ENCODE results near the gene WDR62.

WDR62 gene

DNA sequence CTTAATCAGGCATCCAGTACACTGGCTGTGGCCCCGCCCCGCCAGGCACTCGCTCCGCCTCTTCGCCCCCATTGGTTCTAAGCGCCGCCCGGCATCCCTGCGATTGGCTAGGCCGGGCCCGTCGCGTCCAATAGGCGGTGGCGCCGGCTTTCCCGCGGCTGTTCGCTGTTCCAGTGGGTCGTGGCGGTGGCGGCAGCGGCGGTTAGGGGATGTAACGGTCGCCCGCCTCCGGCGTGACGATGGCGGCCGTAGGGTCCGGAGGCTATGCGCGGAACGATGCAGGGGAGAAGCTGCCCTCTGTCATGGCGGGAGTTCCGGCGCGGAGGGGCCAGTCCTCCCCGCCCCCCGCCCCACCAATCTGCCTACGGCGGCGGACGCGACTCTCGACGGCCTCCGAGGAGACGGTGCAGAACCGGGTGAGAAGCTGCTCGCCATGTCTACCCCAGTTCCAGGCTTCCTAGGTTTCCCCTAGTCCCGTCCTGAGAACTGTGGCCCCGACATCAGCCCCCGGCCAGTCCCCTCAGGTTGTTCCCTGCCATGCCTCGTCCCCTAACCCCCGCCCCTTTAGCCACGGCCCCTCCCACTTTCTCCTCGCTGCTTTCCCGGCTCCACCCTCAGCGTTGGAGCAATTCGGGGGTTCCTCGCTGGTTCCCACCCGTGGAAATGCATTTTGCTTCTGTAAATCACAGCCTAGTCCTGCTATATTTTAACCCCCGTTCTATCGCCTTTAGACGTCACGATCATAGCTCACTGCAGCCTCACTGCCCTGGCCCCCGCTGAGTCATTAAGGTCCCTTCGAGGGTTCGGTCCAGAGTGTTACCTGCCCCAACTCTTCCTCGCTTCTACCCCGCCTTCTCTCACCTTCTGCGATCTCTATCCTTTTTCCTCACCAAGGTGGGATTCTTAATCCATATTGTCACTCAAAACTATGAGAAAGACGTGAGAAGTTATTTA lies at the start of gene WDR62:
WDR62 (plus strand) TSS at position 165 of the 954 bp plus-strand sequence; CDS start at position 240, 75 bp downstream.
- peak in 1 of 2 donors; percentile 45 for DNase-seq

DNA sequence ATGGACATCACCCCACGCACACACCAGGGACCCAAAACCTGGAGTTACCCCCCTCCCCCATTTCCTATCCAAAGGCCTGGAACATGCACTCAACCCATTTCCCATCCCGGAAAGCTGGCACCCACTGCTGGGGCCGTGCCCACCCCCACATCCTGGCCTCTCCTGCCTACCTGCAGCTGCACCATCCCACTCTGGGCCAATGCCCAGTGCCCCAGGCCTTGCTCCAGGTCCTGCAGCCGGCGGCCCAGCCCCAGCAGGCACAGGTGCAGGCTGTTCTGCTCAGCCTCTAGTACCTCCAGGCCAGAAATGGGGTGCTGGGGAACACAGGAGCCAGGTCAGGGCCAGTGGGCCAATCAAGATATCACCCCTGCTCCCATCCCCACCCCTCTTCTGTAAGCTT lies 47.7 kb upstream of the WDR62 start:
- DNase-seq = no peak

DNA sequence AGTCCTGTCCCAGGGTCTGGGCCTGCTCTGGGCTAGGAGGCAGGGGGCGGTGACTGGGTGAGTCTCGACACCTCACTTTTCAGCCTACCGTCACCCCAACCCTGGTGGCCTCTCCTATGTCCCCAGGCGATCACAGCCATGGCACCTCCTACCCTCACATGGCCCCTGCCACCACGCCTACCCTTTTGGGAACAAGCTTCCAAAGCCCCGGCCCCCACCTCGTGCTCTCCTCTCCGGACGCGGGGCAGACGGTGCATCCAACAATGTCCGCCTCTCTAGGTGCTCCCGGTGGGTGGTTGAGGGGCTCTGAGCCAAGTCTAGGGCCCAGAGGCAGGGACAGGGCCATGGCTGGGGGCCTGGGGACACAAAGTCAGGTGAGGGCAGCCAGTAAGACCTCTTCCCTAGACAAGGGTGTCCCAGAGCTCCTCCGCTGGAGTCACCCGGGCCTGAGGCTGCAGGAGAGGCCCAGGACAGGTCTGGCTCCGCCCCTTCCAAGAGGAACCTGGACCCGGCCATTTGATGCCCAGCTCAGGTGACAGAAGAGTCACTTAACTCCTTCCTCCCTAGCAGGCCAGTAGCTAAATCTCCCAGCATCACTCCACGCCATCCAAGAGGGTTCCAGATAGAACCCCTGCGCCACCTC lies 46.2 kb upstream of the WDR62 start, which contains the start of gene SYNE4:
SYNE4 (minus strand) TSS at position 478 of the 643 bp plus-strand sequence; CDS start at position 346, 132 bp downstream.
- no peak for DNase-seq

DNA sequence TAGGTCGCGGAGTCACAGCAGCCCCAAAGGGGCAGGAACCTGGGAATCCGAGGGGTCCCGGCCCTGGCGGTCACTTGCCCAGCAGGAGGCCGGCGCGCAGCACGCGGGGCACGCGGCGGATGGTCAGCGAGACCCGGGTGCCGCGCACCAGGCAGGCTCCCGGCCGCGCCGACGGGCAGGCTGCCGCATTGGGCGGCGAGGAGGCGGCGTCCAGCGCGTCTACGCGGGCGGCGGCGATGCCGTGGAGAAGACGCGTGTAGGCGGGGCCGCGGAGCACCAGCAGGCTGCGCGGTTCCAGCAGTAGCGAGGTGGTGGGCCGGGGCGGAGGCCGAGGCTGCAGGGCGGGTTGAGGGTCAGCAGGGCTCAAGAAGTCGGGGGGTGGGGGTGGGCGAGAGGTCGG lies 45.5 kb upstream of the WDR62 start:
- peak; percentile 23 to 37 for DNase-seq

DNA sequence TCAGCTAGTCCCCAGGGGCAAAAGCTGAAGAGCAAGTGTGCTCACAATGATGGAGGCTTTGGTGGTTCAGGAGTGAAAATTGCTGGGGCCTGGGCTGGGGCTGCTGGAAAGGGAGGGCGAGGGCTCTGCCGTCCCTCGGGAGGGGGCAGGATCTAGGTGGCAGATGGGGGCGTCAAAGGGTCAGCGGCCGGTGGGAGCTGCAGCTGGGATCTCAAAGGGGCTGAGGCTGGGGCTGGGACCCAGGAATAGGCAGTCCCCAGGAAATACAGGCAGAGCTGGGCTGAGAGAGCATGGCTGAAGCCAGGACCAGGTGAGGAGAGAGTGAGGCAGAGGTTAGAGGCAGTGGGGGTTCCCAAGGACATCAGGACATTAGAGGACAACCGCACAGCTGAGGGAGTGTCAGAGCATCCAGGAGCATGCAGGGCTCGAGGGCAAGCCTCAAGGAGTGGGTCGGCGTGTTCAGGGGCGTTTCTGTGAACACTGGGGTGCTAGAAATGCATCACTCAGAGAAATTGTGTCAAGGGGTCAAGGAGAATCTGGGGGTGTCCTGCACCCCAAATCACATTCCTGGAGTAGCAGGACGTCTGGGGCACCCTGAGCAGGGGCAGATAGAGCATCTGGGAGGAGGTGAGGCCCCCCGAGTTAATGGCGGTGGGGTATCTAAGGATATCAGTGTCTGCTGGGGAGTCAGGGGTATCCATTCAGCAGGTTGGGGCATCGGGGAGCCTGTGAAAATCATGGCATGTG lies 44.9 kb upstream of the WDR62 start:
- no peak for DNase-seq

DNA sequence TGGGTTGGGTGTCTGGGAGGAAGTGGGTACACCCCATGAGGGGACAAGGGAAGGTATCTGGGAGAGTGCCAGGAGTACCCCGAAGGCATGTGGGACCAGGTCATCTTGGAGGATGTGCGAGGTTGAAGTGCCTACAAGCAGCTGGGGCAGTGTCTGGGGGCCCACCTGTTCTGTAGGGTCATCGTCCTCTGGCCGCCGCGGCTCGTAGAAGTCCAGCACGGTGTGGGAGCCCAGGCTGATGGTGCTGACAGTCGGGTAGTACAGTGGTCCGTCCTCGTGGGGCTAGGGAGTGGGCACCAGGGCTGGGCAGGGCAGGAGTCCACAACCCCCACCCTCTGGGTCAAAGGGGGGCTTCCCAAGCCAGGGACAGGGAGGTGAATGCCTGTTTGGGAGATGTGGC lies 44.3 kb upstream of the WDR62 start:
- DNase-seq = no peak

DNA sequence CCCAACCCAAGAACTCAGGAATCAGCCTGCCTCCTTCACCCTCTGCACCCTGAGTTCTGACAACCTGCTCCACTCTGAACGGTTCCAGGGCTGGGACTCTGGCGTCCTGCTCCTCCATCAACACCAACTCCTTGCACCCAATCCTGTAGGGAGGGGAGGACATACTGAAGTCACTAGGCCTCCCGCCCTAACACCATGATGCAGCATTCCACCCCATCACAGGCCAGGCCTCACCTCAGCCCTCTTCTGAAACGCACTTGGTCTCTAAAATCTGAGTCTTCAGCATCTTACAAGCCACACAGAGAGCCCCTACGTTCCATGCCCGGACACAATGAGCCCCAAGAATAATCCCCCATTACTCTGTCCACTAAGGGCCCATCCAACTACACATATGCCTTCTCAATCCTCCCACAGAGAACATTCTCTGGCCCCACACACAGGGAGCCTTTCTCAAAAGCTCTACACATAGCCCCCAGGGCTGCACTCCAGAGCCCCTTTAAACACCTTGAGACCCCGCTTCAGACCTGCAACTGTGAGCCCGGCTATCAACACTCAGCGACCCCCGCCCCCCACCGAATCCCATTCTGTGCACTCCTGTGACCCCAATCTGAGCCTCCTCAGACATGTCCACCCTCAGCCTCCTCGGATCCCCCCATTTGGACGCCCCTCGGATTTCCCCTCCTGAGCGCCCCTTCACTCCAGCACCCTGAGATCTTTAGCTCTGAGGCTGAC lies 41.3 kb upstream of the WDR62 start:
- DNase-seq = no peak

DNA sequence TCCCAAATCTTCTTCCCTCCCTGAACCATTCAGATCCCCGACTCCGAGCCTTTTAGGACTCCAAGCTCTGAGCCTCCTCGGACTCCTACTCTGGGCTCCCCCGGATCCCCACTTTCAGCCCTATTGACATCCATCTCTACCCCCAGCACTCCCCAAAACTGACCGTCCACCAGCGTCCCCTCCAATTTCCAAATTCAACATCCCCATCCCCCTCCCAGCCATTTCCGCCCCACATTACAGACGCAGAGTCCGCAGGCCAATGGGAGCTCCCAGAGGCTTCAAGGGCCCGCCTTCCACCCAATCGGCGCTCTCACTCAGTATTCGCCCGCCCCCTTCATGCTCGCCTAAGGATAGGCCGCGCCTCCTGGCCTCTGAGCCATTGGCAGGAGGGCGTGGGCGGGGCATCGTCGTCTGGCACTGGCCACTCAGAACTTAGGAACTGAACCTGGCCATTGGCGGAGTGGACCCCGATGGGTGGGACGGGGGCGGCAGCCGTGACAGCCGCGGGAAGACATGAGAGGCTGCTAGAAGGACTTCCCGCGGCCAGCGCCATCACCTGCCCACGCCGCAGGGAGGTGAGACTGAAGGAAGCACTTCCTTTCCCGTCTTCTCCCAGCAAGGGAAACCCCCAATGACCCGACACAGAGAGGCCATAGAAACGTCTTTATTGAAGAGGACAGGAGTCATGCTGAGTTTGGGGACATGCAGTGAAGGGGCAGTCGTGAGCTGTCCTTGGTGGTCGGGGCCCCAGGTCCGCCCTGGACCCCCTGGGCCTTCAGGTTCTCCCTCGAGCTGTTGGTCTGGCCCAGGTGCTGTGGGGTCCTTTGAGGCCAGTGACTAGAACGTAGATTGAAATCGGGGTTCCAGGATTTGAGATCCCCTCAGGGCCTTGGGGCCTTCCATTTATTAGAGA lies 40.4 kb upstream of the WDR62 start, which contains the start of gene ALKBH6:
ALKBH6 (minus strand) TSS at position 202 of the 913 bp plus-strand sequence. CDS start 816 bp downstream, outside the sequence.
- peak; percentile 99 for DNase-seq

DNA sequence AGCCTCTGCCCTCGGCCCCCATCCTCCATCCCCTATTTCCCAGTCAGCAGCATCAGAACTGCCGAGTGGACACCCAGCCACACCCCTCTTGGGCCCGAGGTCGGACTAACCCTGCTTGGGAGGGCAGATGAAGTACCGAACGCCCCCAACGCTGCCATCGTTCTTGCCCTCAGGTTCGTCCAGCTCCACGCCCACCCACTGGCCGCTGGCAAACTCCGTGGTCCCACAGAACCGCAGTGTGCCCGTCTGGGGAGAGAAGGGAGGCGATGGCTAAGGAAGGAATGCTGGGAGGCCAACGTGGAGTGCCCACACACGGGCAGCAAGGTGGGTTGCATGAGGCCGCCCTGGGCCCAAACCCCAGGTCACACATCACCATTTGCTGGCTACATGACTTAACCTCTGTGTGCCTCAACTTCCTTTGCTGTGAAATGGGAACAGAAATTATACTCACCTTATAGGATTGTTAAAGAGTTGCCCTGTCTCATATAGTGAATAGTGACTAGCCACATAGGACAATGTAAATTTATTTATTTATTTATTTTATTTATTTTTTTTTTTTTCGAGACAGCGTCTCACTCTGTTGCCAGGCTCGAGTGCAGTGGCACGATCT lies 35.5 kb upstream of the WDR62 start:
- DNase-seq = no peak

DNA sequence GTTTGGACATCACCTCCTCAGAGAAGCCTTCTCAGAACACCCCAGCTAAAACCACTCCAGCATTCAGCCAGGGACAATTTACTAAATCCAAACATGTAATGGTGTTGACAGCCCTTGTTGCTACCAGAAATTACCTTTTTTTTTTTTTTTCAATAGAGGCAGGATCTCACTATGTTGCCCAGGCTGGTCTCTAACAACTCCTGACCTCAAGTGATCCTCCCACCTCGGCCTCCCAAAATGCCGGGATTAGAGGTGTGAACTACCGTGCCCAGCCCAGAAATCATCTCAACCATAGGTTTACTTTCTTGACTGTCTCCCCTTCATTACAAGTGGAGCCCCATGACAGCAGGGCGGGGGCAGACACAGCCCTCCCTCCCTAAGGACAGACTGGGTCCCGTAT lies 31.3 kb upstream of the WDR62 start:
- no peak for DNase-seq

DNA sequence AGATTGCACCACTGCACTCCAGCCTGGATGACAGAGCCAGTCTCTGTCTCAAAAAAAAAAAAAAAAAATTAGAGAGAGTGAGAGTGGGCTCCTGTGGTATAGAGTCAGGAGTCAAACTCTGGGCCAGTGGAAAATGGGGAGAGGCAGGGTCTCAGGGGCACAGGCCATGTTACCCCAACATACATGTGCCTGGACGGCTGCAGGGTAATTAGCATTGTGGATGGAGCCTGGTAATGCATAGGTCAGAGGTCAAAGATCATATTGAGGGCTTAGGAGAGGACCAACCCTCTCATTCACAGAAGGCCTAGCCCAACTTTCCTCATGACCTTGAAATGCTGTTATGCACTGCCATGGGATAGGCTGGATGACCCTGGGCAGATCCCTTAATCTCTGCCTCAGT lies 29.2 kb upstream of the WDR62 start:
- no peak for DNase-seq

DNA sequence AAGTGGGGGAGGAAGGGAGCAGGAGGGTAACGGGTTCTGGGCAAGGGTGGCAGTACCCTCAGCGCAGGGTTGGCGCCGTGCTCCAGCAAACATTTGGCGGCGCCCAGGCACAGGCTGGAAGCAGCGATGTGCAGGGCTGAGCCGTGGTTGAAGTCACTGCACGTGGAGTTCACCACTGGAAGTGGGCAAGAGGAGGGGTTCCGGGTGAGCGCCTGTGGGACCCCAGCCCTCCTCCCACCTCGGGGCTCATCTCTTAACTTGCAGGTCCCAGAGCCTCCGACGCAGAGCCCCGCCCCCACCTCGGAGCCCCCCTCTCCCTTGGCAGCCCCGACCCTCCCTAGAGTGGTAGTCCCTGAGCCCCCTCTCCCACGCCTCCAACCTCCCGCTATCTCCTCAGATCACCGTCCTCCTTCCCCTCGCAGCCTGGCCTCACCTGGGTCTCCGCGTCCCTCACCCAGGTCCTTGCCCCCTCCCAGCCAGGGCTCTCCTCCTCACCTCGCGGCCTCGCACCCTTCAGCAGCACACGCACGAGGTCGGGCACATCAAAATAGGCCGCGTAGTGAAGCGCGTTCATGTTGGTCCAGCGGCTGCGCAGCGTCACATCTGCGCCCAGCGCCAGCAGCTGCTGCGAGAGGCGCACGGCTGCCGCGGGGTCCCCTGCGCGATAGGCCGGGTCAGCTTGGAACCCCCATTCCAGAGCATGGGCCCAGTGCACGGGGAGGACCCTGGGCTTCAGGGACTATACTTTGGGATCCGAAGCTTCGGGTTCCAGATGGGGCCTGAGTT lies 28.4 kb upstream of the WDR62 start:
- no peak for DNase-seq

DNA sequence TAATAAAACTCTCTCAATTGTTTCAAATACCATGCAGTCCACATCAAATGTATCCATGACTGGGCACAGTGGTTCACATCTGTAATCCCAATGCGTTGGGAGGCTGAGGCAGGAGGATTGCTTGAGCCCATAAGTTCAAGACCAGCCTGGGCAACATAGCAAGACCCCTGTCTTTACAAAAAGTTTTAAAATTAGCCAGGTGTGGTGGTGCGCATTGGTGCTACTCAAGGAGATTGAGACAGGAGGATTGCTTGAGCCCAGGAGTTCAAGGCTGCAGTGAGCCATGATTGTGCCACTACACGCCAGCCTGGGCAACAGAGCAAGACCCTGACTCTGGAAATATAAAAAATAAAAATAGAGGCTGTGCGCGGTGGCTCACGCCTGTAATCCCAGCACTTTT lies 27.0 kb upstream of the WDR62 start:
- DNase-seq = no peak

DNA sequence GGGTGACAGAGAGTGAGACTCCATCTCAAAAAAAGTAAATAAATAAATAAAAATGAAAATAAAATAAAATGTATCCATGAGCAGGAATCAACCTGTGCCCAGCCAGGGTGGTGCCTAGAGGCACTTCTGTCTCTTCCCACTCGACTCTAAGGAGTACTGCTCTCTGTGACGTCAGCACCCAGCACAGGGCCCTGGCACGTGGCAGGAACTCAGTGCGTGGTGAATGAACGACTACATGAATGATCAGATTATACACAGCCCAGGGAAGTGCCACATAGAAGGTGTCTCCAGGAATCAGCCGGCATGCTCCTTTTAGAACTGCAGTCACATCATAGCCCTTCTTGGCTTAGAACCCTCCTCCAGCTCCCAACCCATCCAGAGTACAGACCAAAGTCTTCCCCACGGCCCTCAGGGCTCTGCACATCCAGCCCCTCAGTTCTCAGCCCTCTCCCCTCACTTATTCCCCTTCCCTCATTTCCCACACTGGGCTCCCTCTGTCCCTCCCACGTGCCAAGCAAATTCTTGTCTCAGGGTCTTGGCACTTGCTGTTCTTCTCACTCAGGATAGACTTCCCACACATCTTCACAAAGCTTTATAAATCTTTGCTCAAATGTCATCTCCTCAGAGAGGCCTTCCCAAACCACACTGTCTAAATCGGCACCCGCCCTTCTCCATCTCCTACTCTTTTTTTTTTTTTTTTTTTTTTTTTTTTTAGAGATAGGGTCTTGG lies 26.2 kb upstream of the WDR62 start:
- DNase-seq = no peak

DNA sequence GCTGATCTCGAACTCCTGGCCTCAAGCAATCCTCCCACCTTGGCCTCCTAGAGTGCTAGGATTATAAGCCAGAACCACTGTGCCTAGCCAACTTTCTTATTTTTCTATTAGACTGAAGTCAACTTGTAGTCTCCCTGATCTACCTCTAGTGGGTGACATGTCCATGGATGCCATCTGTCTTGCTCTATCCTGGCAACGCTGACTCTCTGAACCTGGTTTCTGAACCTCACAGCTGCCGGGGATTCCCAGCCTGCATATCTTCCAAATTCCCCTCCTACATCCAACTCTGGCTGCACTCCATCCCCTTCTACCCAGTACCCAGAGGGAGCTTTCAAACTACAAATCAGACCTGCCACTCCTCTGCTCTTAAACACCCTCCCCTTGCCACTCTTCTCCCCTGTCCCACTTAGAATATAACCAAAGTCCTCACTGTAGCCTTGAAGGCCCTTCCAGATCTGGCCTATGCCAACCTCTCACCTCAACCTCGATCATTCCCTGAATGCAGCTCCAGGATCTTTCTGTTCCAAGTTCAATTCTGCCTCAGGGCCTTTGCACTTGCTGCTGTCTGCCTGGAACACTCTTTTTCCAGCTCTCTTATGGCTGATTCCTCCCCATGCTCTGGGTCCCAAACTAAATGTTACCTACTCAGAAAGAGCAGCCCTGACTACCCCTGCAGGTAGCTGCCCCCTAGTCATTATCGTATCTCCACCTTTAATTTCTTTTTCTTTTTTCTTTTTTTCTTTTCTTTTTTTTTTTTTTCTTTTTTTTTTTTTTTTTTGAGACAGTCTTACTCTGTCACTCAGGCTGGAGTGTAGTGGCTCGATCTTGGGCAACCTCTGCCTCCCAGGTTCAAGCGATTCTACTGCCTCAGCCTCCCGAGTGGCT lies 24.2 kb upstream of the WDR62 start:
- DNase-seq = no peak

DNA sequence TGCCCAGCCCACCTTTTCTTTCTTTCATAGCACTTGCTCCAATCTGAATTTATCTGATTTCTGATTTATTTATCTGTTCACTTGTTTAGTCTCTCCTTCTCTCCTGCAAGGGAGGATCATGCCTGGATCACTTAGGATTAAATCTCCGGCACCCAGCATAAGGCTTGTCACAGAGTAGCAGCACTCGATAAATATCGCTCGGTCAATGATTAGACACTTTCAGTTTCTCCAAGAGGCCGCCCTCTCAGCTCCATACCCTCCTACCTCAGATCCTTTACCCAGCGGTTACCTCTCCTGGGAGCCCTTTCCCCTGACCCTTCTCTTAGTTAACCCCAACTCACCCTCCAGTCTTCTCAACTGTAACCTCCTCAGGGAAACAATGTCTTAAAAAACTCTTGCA lies 23.4 kb upstream of the WDR62 start:
- no peak for DNase-seq

DNA sequence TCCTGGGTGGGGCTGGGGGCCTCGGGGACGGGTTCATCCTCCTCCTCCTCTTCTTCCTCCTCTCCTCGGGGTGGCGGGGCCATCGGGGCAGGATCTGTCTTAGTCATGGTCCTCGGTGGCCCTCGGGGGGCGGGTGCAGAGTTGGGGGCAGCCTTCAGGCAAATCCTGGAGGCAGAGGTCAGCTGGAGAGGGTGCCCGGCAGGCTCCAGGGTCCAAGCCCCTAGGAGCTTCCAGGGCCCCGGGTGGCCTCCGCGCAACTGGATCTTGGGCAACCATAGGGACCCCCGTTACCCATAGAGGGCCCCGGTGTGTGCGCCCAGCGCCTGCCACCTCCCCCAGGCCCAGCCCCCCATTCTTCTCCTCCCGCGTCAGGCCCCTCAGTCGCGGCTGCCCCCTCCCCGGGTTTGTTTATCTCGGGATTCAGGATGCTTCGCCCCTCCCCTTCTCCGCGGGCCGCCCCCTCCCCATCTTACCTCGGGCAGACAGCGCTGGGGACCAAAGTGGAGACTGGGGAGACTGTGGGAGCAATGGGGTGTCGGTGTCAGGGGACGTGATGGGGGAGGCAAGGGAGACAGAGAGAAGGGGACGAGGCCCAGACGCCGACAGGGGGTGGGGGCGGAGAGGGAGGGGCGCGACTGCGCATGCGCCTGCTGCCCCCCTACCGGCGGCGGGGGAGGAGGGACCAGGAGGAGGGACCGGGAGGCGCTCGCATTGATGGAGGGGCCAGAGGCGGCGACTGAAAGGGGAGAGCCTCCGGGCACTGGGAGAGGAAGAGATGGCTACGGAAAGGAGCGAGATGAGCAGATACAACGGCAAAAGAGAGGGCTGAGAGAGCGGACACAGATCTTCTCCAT lies 22.2 kb upstream of the WDR62 start, which contains the start of gene CLIP3:
CLIP3 (minus strand) TSS at position 623 of the 854 bp plus-strand sequence; CDS start at position 107, 516 bp downstream.
- DNase-seq = peak; percentile 25 to 42
